Measurements from ENCODE around the gene SCNN1G. TPM values are rescaled to one million over a fixed set of nuclear protein-coding genes. Genes with fewer than 3 reads are reported as not detected.
A peak's percentile ranks its signal among the peaks of the same experiment; 100 is the strongest.

SCNN1G gene
- total and polyA plus RNA-seq, 9 of the 15 experiments (the other 6 are each of a cell fraction or from before 2014, with no cell fraction given): not detected

DNA sequence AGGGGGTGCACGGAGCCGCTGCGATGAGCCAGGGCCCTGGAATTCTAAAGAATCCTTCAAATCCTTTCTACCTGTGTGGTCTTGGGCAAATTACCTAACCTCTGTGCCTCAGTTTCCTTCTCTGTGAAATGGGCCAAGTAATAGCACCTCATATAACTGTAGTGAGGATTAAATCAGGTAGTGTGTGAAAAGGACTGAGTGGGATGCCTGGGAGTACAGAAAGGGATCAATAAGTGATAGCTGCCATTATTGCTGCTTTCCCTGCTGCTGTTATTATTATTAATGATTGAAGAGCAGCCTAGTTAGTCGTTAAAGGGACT lies 958 bp downstream of the SCNN1G start:
- peaks cover 0 to 13% of the 10 kb centered on the region in 2 experiments; a peak in 2 of 5 replicates for H3K4me1 ChIP-seq (replicated peaks in 1 of 2; ENCODE audit: control insufficient read depth in 2 of 2, insufficient read depth in 2 of 2, low read length in 2 of 2)
- no peak overlapping the region for H3K4me3 ChIP-seq
- ChIA-PET POLR2A (interaction anchor here (0.6 to 1.3 kb wide), 3 partner anchors 9 to 149 kb away, joined by 3 to 4 read pairs (median 3); no protein-coding TSS in a partner anchor), CTCF (ENCODE audit: low intra/inter-chr PET ratio) (interaction anchor here (2.3 kb wide), 1 partner anchor 251 kb away, joined by 21 read pairs; no protein-coding TSS in a partner anchor)
- intact Hi-C loops (cut with micrococcal nuclease) (no loop called here), in situ Hi-C loops (cut with MboI) (loop anchor here (10.0 kb wide), 1 partner anchor 251 kb away; no protein-coding TSS in a partner anchor)
- DNase-seq (ENCODE audit: extremely low read depth in 1 of 4, low spot score in 3 of 4) (no peak), ATAC-seq (no peak), FAIRE-seq (no peak)
- TF ChIP-seq, protein P1, sequence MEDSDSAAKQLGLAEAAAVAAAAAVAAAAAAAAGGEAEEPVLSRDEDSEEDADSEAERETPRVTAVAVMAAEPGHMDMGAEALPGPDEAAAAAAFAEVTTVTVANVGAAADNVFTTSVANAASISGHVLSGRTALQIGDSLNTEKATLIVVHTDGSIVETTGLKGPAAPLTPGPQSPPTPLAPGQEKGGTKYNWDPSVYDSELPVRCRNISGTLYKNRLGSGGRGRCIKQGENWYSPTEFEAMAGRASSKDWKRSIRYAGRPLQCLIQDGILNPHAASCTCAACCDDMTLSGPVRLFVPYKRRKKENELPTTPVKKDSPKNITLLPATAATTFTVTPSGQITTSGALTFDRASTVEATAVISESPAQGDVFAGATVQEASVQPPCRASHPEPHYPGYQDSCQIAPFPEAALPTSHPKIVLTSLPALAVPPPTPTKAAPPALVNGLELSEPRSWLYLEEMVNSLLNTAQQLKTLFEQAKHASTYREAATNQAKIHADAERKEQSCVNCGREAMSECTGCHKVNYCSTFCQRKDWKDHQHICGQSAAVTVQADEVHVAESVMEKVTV (CRISPR knock-in tag; IDR thresholded peaks at IDR 0.05): no peak
- TF ChIP-seq KAT7 (CRISPR knock-in tag; IDR thresholded peaks at IDR 0.05; ENCODE audit: borderline replicate concordance) (no peak), RBM25 (IDR thresholded peaks at IDR 0.05; ENCODE audit: low read depth, low read length, severe bottlenecking) (peak; percentile 45)
- H2AFZ ChIP-seq (ENCODE audit: low read depth, low read length): no peak overlapping the region
- 8% methylated on average over 4 of the region's 4 CpGs for WGBS (ENCODE audit: insufficient coverage, low coverage, missing lambda C conversion rate)
- H3K9me1 ChIP-seq (ENCODE audit: control insufficient read depth, insufficient read depth, low read length): no peaks in the 10 kb centered on the region
- H3K9me3 ChIP-seq (replicated peaks; ENCODE audit: control insufficient read depth, insufficient read depth, low read depth, low read length): no peaks in the 10 kb centered on the region
- no peaks in the 10 kb centered on the region for H3K36me3 ChIP-seq (ENCODE audit: control insufficient read depth, insufficient read depth, low read length)
- BruUV-seq (replicated peaks): no TSS peak
- no peak overlapping the region for H3K27ac ChIP-seq (ENCODE audit: extremely low read depth, low read depth, low read length)
- H3K27me3 ChIP-seq (ENCODE audit: control insufficient read depth in 2 of 2, insufficient read depth in 2 of 2, low read length in 2 of 2): peaks cover 20 to 30% of the 10 kb centered on the region in 2 experiments; a peak in 4 of 5 replicates
- peaks cover 3% of the 10 kb centered on the region; the same call in 1 of the 2 replicates for H4K20me1 ChIP-seq (replicated peaks; ENCODE audit: control insufficient read depth, insufficient read depth, low read length)
- H3K79me2 ChIP-seq (ENCODE audit: control insufficient read depth, insufficient read depth, low read length): no peaks in the 10 kb centered on the region
- H3K9ac ChIP-seq (ENCODE audit: insufficient read depth in 1 of 2, low read depth in 2 of 2, low read length in 2 of 2): no peak overlapping the region
- no peak overlapping the region for H3K4me2 ChIP-seq (ENCODE audit: insufficient read depth, low read length)
